HG03575 (cell line): ENCODE data around the gene DOCK3.
"Not testable (repeated sequence)": the region's sequence is repeated elsewhere in the genome, so short reads cannot be mapped to it uniquely, and the experiment has no call there.

Experiments used
- ATAC-seq: cut with Tn5 transposase; IDR thresholded peaks from one replicate; pipeline ENCODE4 v1.9.1; 2021; ENCODE audit not compliant: unreplicated experiment, insufficient number of reproducible peaks, low FRiP score; ENCODE audit errors: extremely low read depth

The DOCK3 gene

DNA sequence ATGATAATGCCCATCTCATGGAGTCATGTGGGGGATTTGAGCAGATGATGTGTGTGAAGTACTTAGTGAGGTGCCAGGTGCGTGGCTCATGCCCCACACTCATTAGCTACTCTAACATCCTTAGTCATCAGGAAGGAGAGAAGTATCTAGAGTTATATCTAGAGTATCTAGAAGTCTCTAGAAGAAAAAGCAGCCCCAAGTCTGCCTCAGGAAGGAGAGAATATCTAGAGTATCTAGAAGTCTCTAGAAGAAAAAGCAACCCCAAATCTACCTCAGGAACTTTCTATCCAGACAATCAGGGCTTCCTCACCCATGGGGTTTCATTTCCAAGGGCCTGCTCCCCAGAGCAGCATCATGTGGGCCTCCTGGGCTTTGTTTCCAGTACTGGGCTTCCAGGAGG lies 24.7 kb upstream of the DOCK3 start:
- ATAC-seq = no peak

DNA sequence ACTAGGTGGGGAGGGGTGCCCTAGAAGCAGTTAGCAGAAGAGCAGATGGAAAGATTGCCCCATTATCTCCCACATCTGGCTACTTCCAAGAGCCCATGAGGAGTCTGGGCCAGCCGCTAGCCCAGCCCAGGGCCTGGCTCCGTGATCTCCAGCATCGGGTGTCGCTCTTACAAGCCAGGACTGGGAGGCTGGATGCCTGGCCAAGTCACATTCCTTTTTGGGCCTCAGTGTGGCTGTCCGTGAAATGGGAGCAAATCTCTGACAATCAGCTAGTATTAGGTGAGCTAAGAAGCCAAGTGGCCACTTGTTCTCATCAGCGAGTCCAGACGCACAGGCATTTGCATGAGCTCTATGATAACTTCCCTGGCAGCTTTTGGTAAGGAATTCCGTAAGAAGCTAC lies 23.3 kb upstream of the DOCK3 start:
- no peak for ATAC-seq

DNA sequence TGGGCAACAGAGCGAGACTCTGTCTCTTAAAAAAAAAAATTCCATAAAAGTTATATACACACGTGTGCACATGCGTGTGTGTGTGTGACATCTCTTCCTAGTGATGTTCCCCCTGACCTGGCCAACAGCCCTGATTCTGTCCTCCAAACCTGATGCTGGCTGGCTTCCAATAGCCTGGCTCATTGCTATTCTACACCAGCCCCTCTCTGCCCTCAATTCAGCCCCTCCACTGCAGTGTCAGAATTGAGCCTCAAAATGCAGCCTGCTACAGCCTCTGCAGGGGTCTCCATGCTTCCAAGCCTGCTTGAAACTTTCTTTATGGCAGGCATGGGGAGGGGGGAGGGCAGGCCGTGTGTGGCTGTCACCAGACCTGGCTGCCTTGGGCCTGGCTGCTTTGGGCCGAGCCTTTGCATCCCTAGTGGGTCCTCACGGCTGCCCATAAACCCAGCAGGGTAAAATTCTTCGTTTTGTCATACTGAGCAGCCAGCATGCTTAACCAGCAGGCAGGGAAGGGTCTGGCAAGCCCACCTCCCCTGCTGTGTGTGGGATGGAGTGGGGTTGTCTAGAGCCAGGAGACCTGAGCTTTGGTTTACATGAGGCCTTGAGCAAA lies 22.7 kb upstream of the DOCK3 start:
- ATAC-seq = no peak

DNA sequence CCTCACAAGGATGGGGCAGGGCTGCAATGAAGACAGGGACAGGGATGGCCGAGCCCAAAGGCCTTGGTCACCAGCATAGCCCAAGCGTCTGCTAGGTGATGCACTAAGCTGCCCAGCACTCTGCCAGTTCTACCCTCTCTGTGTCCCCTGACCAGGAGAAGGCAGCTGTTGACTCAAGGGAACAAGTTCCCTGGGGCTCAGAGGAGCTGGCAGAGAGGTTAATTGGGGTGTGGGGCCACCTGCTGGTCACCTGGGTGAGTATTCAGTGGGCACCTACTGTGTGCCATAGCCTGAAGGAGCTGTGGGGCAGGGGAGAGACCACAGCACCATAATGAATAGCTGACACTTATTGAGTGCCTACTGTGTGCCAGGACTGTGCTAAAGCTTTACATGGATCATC lies 22.0 kb upstream of the DOCK3 start:
- ATAC-seq = no peak

DNA sequence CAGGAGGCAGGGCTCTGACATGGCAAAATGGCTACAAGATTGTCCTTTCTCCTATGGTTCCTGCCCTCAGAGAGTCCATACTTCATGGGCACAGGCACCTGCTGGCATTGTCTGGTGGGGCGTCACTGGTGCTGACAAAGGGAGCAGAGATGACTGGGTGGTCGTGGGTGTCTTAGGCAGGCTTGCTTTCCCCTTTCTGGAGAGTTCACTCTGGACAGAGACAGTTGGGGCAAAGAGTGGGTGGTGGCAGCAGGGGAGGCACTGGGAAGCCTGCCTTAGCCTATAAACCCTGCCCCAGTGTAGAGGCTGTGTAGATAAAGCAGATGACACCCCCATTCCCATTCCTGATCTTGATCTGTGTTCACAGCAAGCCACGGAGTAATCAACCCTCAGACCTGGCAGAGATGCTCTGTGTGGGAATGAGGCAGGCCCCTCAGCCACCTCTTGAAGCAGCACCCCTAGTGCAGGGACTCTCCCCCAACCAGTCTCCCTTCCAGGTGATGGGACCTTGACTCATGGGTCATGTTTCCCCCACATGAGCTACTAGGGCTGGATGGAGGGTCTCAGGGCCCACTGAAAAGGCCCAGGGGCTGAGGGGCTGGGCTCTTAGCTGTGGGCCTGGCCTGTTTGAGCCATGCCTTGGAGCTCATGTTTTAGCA lies 20.7 kb upstream of the DOCK3 start:
- no peak for ATAC-seq

DNA sequence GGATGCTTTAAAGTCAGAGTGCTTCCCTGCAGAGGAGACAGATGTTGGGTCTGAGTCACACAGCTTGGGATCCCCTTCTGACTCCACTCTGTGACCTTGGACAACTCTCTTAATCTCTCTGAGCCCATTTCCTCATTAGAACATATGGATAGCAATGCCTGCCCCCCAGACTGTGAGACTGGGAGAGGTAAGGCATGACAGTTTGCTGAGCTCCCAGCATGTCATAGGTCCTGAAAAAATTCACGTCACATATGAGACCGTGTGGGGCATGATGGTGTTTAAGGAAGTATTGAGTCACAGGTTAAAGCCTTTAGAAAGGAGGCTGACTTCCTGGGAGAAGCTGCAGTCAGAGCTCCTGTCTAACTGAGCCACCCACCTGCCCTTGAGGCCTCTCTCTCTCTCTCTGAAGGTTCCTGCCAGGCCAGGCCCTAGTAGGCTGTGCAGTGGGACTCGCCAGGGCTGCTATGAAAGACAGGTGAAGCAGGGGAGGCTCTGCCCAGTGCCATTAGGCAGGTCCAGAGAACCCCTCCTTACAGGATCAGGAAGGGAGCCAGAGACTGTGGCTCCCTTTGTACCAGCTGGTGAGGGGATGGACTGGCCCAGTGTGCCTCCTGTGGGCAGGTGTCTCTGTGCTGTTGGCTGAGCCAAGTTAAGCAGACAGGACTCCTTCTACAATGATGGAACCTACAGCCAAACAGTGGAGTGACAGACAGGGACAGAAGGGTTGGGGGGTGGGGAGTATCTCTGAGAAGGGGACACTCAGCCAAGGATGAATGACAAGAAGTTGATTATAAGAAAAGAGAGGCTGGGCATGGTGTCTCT lies 19.5 kb upstream of the DOCK3 start:
- no peak for ATAC-seq

DNA sequence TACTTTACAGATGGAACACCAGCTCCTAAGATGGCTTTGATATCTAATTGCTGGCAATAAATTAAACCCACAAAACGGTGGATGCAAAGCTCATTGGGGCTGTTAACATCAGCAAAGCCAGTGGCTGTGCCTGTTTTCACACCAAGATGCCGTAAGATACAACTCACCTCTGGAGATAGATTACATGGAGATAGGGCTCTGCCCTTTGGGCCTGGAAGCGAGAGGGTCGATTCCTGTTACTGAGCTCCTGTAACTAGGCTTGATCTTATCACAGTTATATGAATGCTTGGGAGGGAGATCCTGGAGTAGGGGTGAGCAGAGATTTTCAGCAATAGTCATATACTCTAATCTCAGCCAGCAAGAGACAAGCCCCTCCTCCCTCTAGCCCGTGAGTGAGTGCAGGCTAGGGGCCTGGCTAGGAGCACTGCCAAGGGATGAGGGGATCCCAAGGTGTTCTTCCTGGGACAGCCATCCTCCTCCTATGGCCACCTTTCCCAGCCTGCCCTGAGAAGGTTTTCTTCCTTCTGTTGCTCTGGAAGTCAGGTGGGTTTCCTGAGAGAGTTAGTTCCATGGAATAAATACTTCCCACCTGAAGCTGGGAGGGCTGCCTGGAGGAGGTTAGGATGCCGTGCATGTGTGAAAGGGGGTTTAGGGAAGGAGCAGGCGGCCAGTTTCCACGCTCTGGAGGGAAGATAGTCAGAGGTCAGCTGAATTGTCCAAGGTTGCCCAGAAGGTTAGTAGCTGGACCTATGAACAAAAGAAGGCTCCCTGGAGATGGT lies 18.1 kb upstream of the DOCK3 start:
- ATAC-seq = no peak

DNA sequence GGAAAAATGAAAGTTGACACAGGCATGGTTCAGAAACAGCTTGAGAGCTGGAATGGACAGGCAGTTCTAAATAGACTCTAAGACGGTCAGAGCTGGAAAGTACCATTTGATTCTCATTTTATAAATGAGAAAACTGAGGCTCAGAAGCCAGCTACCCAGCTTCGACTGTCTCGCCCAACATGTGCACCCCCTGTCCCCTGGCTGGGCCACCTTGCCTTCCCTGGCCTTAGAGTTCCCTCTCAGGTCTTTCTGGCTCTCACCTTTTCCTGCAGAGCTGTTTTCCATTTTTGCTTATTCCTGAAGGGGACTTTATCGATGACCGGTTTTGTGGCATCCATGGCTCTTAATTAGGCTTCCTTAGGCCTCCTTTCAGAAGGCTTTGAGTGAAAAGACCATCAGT lies 17.3 kb upstream of the DOCK3 start:
- no peak for ATAC-seq

DNA sequence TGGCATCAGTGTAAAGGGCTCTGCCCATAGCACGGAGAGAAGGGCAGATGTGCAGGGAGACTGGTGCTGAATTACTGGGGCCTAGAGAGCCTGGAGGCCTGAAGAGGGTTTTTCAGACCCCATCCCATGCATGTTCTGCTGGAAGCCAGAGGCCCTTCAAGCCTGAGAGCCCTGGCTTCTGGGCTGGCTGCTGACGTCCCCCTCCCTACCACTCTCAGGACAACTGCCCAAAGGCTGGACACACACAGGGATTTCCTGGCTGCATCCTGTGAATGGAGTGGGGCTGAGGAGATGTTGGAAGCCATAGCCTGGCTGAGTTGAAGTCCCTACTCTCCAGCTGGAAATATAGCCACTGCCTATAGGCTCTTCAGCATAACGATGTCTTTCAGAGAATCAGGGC lies 16.9 kb upstream of the DOCK3 start:
- no peak for ATAC-seq

DNA sequence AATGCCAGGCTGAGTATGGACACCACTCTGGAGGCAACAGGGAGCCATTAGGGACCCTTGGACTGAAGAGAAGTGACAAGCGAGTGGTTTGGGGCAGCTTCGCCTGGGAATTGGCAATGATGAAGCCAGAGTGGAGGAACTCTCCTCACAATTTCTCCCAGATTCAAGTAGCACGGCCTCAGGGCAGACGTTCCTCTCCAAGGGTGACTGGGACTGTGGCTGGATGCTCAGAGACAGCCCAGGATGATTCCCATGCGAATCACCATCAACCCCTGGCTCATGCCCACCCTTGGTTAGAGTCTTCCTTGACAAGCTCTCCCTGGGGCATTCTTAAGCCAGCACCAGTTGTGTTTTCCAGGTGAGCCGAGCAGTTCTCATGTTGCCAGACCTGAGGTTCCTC lies 16.3 kb upstream of the DOCK3 start:
- ATAC-seq = no peak

DNA sequence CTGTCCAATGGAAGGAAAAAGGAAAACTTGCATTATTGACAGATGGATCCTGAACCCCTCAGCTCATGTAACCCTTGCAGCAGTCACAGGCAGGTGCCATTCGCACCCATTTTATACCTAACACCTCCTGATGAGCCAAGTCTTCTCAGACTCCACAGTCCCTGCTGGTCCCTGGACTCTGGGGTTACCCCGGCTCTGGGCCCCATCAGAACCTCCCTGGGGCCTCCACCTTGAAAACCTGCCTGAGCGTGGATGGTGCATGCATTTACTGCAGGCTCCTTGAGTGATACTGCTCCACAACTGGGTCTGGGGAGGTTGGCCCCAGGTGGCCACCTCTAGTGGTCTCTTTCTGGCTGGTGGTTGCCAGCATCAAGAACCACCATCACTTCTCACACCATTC lies 15.9 kb upstream of the DOCK3 start:
- ATAC-seq = no peak

DNA sequence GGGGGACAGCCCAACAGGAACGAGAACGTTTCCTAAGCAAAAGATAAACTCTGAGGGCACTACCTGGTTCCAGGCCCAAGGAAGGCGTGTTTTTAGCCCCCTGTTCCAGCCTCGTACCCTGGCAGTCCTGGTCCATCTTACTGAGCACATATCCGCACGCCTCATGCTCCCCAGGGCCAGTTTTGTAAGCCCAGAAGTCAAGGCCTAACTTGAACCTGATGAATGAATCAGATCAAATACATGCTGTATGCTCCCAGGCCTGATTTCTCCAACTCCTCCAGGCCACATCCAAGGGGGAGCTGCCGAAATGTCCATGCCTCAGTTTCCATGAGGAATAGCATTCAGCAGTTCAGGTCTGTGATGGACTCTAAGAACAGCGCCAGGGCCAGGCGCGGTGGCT lies 14.3 kb upstream of the DOCK3 start:
- no peak for ATAC-seq

DNA sequence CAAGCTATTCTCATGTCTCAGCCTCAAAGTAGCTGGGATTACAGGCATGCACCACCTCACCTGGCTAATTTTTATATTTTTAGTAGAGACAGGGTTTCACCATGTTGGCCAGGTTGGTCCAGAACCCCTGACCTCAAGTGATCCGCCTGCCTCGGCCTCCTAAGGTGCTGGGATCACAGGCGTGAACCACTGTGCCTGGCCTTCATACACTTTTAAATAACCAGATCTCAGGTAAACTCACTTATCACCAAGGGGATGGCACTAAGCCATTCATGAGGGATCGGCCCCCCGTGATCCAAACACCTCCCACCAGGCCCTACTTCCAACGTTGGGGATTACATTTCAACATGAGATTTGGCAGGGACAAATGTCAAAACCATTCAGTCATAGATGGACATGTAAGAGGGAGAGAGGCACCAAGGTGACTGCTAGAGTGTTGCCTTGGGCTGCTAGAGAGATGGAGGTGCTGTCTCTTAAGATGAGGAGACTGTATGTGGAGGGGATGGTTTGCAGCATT lies 13.3 kb upstream of the DOCK3 start:
- no peak for ATAC-seq

DNA sequence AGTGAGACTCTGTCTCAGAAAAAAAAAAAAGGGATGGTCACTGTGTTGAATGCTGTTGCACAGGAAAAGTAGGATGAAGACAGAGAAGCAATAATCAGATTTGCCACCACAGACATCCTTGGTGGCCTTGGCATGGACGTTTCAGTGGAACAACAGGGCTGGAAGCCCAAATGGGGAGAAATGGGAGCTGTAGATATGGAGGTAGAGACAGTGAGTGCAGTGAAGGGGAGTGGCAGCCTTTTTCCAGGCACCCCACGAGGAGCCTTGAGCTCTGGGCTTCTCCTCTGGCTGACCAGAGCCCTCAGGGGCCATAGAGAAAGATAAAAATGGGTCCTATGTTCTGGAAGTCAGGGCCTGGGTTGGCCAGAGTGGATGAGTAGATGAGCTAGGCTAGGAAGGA lies 12.3 kb upstream of the DOCK3 start:
- no peak for ATAC-seq

DNA sequence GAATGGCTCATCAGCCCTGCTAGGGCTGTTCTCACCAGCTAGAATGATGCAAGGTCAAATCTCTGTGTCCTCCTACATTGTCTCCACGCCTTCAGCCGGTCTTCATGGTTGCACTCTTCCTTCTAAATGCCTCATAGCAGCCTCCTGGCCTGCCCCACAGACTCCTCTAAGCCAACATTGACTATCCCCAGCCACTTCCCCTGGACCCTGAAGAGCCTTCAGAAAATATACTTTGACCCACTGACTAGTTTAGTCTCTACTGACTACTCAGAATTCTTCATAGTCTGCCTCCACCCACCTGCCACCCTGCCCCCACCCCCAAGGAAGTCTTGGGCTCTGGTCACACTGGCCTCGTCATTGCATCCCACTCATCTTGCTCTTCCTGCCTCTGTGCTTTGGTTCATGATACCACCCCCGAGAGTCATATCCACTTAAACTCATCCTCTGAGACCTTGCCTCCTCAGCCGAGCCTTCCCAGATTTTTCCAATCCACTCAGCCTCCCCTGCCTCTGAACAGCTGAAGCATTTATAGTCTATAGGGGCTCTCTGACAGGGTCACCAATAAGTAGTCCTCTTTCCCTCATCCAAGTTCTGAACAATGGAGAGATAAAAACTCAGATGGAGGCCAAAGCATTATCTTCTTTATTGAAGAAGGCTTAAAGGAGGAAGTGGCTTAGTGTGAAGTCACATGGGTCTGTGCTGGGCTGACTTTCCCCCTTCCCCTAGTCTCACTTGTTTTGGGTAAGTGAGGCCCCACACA lies 9.5 kb upstream of the DOCK3 start:
- no peak for ATAC-seq

DNA sequence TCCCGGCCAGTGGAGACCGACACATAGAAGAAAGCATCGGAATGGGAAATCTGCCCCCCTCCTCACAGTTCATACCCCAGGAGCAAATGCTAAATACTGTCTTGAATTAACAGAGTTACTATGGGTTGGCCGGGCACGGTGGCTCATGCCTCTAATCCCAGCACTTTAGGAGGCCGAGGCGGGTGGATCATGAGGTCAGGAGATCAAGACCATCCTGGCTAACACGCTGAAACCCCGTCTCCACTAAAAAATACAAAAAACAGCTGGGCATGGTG lies 8.9 kb upstream of the DOCK3 start:
- not testable (repeated sequence) for ATAC-seq

DNA sequence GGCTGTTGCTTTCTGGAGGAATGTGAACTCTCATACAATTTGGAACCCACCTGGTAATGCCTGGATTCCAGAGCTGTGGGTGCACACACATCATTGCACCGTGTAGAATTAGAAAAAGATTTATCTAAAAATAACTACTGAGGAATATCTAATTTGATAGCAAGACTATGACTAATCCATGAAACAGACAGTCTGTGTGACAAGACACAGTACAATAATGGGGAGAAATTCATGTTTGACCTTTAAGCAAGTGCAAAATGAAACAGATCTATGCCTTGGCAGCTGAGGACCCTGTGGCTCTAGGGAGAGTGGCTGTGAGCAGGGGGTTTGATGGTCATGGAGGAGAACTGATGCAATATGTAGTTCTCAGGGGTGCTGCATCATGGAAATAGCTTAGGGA lies 7.9 kb upstream of the DOCK3 start:
- ATAC-seq = no peak

DNA sequence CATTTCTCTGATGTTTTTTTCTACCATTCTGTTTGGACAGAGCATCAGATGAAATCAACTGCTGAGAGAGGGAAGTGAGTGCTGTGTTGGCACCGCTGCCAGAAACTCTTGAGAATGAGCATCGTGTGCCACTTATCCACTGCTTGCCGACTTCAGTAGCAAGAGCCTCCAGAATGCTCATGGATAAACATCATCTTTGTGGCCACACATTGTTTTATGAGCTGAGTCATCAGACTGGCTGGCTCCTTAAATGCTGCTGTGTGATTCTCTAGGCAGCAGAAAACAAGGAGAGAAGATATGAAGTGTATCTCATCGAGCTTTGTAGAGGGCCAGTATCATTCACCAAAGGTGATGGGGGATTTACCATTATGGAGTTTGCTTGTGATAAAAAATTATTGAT lies 3.4 kb upstream of the DOCK3 start:
- no peak for ATAC-seq

DNA sequence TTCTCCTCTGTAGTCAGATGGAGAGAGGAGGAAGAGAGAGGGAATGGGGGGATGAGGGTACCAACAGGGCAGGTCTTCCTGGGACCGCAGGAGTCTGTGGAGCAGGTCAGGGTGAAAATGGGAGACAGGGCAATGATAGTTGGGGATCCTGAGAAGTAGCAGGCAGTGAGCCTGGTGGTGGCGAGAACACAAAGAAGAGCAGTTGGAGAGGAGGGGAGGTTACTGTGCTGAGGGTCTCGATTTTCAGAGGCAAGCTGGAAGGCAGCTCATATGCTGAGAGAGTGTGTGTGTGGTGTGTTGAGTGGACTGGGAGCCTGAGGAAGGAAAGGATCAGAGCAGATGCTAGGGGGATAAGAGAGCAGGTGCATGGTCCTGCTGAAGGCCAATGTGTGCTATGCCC lies 2.1 kb upstream of the DOCK3 start:
- no peak for ATAC-seq
